Measurements from ENCODE around the gene MYCT1. TPM values are rescaled to one million over a fixed set of nuclear protein-coding genes. Genes with fewer than 3 reads are reported as not detected.
A peak's percentile ranks its signal among the peaks of the same experiment; 100 is the strongest.

MYCT1 gene
- total RNA-seq, 1 donor: 0.36 TPM

DNA sequence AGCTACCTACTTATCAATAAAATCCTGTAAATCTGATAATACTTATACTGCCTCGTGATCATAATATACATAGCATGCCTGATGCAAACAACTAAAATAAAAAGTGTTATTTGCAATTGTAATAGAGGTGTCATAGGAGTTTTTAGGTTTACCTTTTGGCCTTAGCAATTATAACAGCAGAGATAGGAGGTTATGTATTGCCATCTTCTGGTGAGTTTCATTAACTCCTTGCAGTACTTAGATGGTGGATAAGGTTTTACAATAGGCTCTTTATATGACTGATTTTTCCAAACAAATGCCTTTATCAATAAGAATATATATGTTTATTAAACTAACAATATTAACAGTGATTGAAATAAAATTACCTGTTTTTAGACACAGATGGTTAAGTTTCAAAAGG, 27.8 kb upstream of the MYCT1 start:
- Histone ChIP-seq H3K4me3 (ENCODE audit: insufficient read depth, low read length) (no peak overlapping the region), H3K9me3 (ENCODE audit: low read depth, low read length) (no peaks in the 10 kb centered on the region), H3K4me1 (ENCODE audit: insufficient read depth, low read length) (peaks cover 16% of the 10 kb centered on the region), H3K27ac (ENCODE audit: low read depth, low read length) (no peak overlapping the region), H3K79me2 (ENCODE audit: insufficient read depth, low read length) (no peaks in the 10 kb centered on the region), H3K27me3 (ENCODE audit: insufficient read depth, low read length) (no peaks in the 10 kb centered on the region), H3K36me3 (ENCODE audit: insufficient read depth, low read length) (no peaks in the 10 kb centered on the region), H3K4me2 (ENCODE audit: insufficient read depth, low read length) (no peak overlapping the region), H2AFZ (ENCODE audit: low read length) (no peak overlapping the region), H4K20me1 (ENCODE audit: insufficient read depth, low read length) (no peaks in the 10 kb centered on the region)
- DNase-seq (ENCODE audit: insufficient read length, low spot score, missing footprints): peak; percentile 29
- TF ChIP-seq, protein P1, sequence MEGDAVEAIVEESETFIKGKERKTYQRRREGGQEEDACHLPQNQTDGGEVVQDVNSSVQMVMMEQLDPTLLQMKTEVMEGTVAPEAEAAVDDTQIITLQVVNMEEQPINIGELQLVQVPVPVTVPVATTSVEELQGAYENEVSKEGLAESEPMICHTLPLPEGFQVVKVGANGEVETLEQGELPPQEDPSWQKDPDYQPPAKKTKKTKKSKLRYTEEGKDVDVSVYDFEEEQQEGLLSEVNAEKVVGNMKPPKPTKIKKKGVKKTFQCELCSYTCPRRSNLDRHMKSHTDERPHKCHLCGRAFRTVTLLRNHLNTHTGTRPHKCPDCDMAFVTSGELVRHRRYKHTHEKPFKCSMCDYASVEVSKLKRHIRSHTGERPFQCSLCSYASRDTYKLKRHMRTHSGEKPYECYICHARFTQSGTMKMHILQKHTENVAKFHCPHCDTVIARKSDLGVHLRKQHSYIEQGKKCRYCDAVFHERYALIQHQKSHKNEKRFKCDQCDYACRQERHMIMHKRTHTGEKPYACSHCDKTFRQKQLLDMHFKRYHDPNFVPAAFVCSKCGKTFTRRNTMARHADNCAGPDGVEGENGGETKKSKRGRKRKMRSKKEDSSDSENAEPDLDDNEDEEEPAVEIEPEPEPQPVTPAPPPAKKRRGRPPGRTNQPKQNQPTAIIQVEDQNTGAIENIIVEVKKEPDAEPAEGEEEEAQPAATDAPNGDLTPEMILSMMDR (IDR thresholded peaks at IDR 0.05; ENCODE audit: extremely low read depth, low read depth, low read length): peak; percentile 53

DNA sequence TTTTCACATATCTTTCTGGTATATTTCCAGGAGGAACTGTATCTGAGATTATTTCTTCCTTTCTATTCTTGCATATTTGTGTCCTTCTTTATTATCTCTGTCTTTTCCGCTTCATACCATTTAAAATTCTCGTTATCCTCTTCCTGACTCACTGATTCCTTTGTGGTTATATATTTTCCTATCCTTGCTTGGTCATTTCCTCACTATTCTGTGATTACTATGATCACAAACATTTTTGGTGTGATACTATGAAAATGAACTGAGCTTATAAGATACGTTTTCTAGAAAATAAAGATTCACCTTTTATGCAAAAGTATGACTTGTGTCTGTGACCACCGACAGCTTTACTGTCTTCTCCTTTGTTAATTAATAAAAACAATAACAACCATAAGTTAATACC, 26.5 kb upstream of the MYCT1 start:
- H3K4me1 ChIP-seq (ENCODE audit: insufficient read depth, low read length): peaks cover 16% of the 10 kb centered on the region
- no peaks in the 10 kb centered on the region for H3K27me3 ChIP-seq (ENCODE audit: insufficient read depth, low read length)
- no peaks in the 10 kb centered on the region for H3K36me3 ChIP-seq (ENCODE audit: insufficient read depth, low read length)
- no peak overlapping the region for H3K4me3 ChIP-seq (ENCODE audit: insufficient read depth, low read length)
- H3K79me2 ChIP-seq (ENCODE audit: insufficient read depth, low read length): no peaks in the 10 kb centered on the region
- H3K27ac ChIP-seq (ENCODE audit: low read depth, low read length): no peak overlapping the region
- H3K9me3 ChIP-seq (ENCODE audit: low read depth, low read length): no peaks in the 10 kb centered on the region
- H2AFZ ChIP-seq (ENCODE audit: low read length): no peak overlapping the region
- peak overlapping the region; percentile 45 for H3K4me2 ChIP-seq (ENCODE audit: insufficient read depth, low read length)
- TF ChIP-seq, protein P1 (IDR thresholded peaks at IDR 0.05; ENCODE audit: extremely low read depth, low read depth, low read length): no peak
- no peak for DNase-seq (ENCODE audit: insufficient read length, low spot score, missing footprints)
- H4K20me1 ChIP-seq (ENCODE audit: insufficient read depth, low read length): no peaks in the 10 kb centered on the region

DNA sequence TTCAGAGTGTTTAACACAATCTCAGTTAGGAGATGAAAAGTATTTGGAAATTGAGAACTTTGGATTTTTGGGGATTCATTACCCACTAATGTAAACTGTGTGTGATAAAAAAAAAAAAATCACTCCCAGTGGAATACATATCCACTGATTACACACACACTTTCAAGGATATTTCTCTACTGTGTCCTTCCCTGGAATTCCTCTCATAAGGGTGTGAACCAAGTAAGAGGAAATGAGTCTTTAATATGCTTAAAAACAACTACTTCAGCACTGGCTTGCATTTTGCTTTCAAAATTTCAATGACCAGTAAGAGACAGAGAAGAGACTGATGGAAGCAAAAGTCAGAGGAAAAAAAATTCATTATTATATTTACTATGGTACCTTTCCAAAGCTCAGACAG, 24.5 kb upstream of the MYCT1 start:
- no peak for DNase-seq (ENCODE audit: insufficient read length, low spot score, missing footprints)
- H3K4me2 ChIP-seq (ENCODE audit: insufficient read depth, low read length): no peak overlapping the region
- H2AFZ ChIP-seq (ENCODE audit: low read length): no peak overlapping the region
- no peak overlapping the region for H3K27ac ChIP-seq (ENCODE audit: low read depth, low read length)
- TF ChIP-seq, protein P1 (IDR thresholded peaks at IDR 0.05; ENCODE audit: extremely low read depth, low read depth, low read length): no peak
- H3K79me2 ChIP-seq (ENCODE audit: insufficient read depth, low read length): no peaks in the 10 kb centered on the region
- no peaks in the 10 kb centered on the region for H4K20me1 ChIP-seq (ENCODE audit: insufficient read depth, low read length)
- no peaks in the 10 kb centered on the region for H3K36me3 ChIP-seq (ENCODE audit: insufficient read depth, low read length)
- no peak overlapping the region for H3K4me3 ChIP-seq (ENCODE audit: insufficient read depth, low read length)
- H3K9me3 ChIP-seq (ENCODE audit: low read depth, low read length): no peaks in the 10 kb centered on the region
- H3K4me1 ChIP-seq (ENCODE audit: insufficient read depth, low read length): peaks cover 16% of the 10 kb centered on the region
- no peaks in the 10 kb centered on the region for H3K27me3 ChIP-seq (ENCODE audit: insufficient read depth, low read length)

DNA sequence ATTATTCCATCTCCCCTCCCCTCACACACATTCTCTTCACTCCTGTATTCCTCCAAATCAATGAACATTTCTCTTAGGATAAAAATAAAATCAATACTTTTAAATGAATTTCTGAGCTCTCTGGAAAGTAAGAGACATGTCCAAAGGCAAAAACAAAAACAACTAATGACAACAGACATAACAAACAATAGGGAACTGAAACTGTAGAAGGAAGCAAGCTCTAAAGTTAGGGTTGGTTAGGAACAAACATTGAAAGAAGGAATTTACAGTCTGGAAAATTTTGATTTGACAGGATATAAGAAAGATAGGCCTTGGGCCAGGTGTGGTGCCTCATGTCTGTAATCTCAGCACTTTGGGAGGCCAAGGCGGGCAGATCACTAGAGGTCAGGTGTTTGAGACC, 17.5 kb upstream of the MYCT1 start:
- Histone ChIP-seq H3K79me2 (ENCODE audit: insufficient read depth, low read length) (no peaks in the 10 kb centered on the region), H2AFZ (ENCODE audit: low read length) (no peak overlapping the region), H4K20me1 (ENCODE audit: insufficient read depth, low read length) (no peaks in the 10 kb centered on the region), H3K27ac (ENCODE audit: low read depth, low read length) (no peak overlapping the region), H3K4me3 (ENCODE audit: insufficient read depth, low read length) (no peak overlapping the region), H3K36me3 (ENCODE audit: insufficient read depth, low read length) (no peaks in the 10 kb centered on the region), H3K4me1 (ENCODE audit: insufficient read depth, low read length) (no peaks in the 10 kb centered on the region), H3K27me3 (ENCODE audit: insufficient read depth, low read length) (no peaks in the 10 kb centered on the region), H3K9me3 (ENCODE audit: low read depth, low read length) (no peaks in the 10 kb centered on the region), H3K4me2 (ENCODE audit: insufficient read depth, low read length) (no peak overlapping the region)
- TF ChIP-seq, protein P1 (IDR thresholded peaks at IDR 0.05; ENCODE audit: extremely low read depth, low read depth, low read length): no peak
- DNase-seq (ENCODE audit: insufficient read length, low spot score, missing footprints): no peak

Measured in osteoblast (primary cell).